Spleen (tissue), 11 donors: ENCODE measurements around the gene ADPRS. TPM values are rescaled to one million over a fixed set of nuclear protein-coding genes. Genes with fewer than 3 reads are reported as not detected.

Source experiments
- DNase-seq: peaks from one replicate; pipeline ENCODE4 v3.0.0-alpha.2; 2020
- H3K27ac ChIP-seq, 8 donors: fragments of 200-600 bp; sonication (generic) in 7 of 8; 1 replicate in 4 of 8; 2 replicates in 4 of 8; pipeline versions ENCODE4 v1.5.0 to v1.8.0; 2016 to 2021; ENCODE audit warnings: inconsistent platforms in 4 of 8, mild to moderate bottlenecking in 4 of 8, moderate library complexity in 1 of 8
- H3K27me3 ChIP-seq, 7 donors: fragments of 200-600 bp; sonication (generic) in 6 of 7; replicated peaks in 1 of 7; 1 replicate in 4 of 7; 2 replicates in 3 of 7; pipeline versions ENCODE4 v1.5.0 to v1.8.0; 2016 to 2021; ENCODE audit warnings: inconsistent platforms in 3 of 7, mild to moderate bottlenecking in 1 of 7
- H3K36me3 ChIP-seq, 6 donors: fragments of 200-600 bp; sonication (generic) in 5 of 6; 1 replicate in 4 of 6; 2 replicates in 2 of 6; pipeline versions ENCODE4 v1.5.0 to v1.8.0; 2016 to 2021; ENCODE audit warnings: inconsistent platforms in 2 of 6
- H3K4me1 ChIP-seq, 6 donors: fragments of 200-600 bp; sonication (generic) in 5 of 6; 1 replicate in 3 of 6; 2 replicates in 3 of 6; pipeline versions ENCODE4 v1.5.0 to v1.8.0; 2016 to 2021; ENCODE audit warnings: inconsistent platforms in 3 of 6
- H3K4me3 ChIP-seq, 8 donors: fragments of 200-600 bp; sonication (generic) in 7 of 8; 1 replicate in 4 of 8; 2 replicates in 4 of 8; pipeline versions ENCODE4 v1.5.0 to v1.8.0; 2016 to 2021; ENCODE audit warnings: inconsistent platforms in 4 of 8, mild to moderate bottlenecking in 4 of 8, moderate library complexity in 2 of 8
- H3K9me3 ChIP-seq, 8 donors: fragments of 200-600 bp; sonication (generic) in 7 of 8; 1 replicate in 4 of 8; 2 replicates in 4 of 8; pipeline versions ENCODE4 v1.5.0 to v1.8.0; 2016 to 2021; ENCODE audit warnings: inconsistent platforms in 4 of 8
- POLR2A ChIP-seq, 3 donors: fragments of 450-650 bp; IDR thresholded peaks; one replicate each; pipeline ENCODE4 v1.5.1; 2017; ENCODE audit warnings: antibody characterized with exemption in 3 of 3, mild to moderate bottlenecking in 1 of 3
- POLR2AphosphoS5 ChIP-seq, 3 donors: sonication (generic); formaldehyde crosslinking; IDR thresholded peaks; one replicate each; pipeline ENCODE4 v1.5.1; 2017; ENCODE audit warnings: antibody characterized with exemption in 3 of 3
- WGBS, 5 donors: extraction: QIAGEN DNeasy Blood & Tissue Kit in 3 of 5; methylation state at CpG; one replicate each; pipeline versions ENCODE4 v1.1.5 to v1.1.7; 2013 to 2018; 5-methylcytosine and 5-hydroxymethylcytosine counted together
- intact Hi-C: fragments of 100-400 bp; cut with DNase I; formaldehyde crosslinking; loops from one replicate; pipeline ENCODE4 v1.15.0; 2023; ENCODE audit warnings: low total_unique reads
- polyA plus RNA-seq, 3 donors: library from polyadenylated mRNA; stranded (reverse); fragments of 200-250 nt; gene quantifications; one replicate each; pipeline ENCODE4 v1.2.1, GENCODE V29; 2013
- total RNA-seq, 7 donors: library from RNA; depleted of rRNA in 3 of 7; stranded (reverse); fragments of >200 nt in 3 of 7; fragmentation: NEBNext Ultra II Directional in 4 of 7; extraction: Animal tissue kit (Norgen Biotek cat#: 25700) in 4 of 7; gene quantifications; one replicate each; pipeline versions ENCODE4 v1.1.0 to v1.2.1, GENCODE V29; 2016 to 2021
- TF ChIP-seq, protein P1 (sequence below), 11 experiments: fragments of 200-600 bp in 7 of 11; fragments of 450-650 bp in 4 of 11; sonication (generic) in 4 of 11; IDR thresholded peaks in 8 of 11; conservative IDR thresholded peaks in 3 of 11; 1 replicate in 7 of 11; 2 replicates in 4 of 11; pipeline versions ENCODE4 v1.4.0 to v1.8.0; 2016 to 2021; ENCODE audit warnings: antibody characterized with exemption in 11 of 11, inconsistent platforms in 4 of 11, mild to moderate bottlenecking in 1 of 11
- donor health status: healthy with polysubstance abuse.
- donor health status: DM: no; HTN: no; CAD: no; lungs with moderate emphysema.
- donor health status: DM: no; HTN: no; CAD: no.
- donor health status: Bipolar disorder and iron deficiency.
- donor health status: healthy.
- donor health status: DM: no; HTN: no; CAD: no.
- donor health status: DM: yes; HTN: yes; CAD: no.

ADPRS gene
- total and polyA plus RNA-seq, 10 donors = 21.3 to 44.9 (median 26.2) TPM

DNA sequence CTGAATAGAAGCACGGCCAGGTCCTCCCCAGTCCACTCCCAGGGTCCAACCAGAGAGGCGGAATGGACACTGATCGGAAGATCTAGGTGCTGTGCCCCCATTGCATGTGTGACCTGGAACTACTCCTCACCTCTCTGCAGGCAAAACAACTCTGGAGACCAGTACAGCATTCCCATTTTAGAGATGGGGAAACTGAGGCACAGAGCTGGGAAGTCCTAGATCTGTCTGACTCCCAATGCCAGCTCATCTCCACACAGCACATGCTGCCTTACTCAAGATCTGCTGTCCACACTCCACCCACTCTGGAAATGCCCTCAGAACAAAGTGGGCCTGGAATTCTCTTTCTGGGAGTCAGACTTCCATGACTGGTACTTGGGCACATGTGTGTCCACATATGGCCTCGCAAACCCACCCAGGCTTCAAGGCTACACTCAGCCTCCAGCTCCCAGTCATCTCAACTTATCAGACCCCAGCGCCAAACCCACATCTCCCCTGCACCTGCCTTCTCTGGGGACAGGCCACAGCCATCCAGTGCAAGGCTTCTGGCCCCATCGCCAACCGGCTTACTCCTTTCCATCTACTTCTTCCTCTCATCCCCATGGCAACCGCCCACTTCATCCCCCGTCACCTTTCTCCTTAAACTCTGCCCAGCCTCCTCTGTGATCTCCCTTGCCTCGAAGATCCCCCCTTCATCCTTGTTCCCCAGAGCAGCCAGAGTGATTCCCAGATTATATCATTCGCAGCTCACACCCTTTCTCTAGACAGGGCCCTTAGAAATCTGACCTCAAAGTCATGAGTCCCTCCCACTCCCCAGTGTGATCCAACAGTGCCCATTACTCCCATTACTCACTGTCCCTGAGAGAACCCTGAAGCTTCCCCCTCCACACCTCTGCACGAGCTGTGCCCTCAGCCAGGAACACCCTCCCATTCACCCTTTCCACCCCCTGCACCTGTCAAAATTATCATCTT lies 33.7 kb downstream of the ADPRS start:
- H3K27ac ChIP-seq = peak overlapping the region in 4 of 8 donors; percentile 43 to 74 (median 67)
- 82 to 89% (median 86%) methylated on average over 12 of the region's 12 CpGs for WGBS, 5 donors
- no peaks in the 10 kb centered on the region for H3K36me3 ChIP-seq
- H3K4me3 ChIP-seq = peak overlapping the region in 1 of 8 donors; percentile 67
- no peaks in the 10 kb centered on the region for H3K9me3 ChIP-seq
- peaks cover 7 to 79% (median 33%) of the 10 kb centered on the region in 6 donors for H3K4me1 ChIP-seq
- H3K27me3 ChIP-seq = peaks cover 0 to 35% (median 10%) of the 10 kb centered on the region in 7 donors
- no peak for DNase-seq
- TF ChIP-seq, protein P1, sequence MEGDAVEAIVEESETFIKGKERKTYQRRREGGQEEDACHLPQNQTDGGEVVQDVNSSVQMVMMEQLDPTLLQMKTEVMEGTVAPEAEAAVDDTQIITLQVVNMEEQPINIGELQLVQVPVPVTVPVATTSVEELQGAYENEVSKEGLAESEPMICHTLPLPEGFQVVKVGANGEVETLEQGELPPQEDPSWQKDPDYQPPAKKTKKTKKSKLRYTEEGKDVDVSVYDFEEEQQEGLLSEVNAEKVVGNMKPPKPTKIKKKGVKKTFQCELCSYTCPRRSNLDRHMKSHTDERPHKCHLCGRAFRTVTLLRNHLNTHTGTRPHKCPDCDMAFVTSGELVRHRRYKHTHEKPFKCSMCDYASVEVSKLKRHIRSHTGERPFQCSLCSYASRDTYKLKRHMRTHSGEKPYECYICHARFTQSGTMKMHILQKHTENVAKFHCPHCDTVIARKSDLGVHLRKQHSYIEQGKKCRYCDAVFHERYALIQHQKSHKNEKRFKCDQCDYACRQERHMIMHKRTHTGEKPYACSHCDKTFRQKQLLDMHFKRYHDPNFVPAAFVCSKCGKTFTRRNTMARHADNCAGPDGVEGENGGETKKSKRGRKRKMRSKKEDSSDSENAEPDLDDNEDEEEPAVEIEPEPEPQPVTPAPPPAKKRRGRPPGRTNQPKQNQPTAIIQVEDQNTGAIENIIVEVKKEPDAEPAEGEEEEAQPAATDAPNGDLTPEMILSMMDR (IDR thresholded peaks at IDR 0.05 in 8 of 11, conservative IDR thresholded peaks at IDR 0.05 in 3 of 11) = no peak
- no peak for TF ChIP-seq POLR2AphosphoS5 (IDR thresholded peaks at IDR 0.05)
- no peak for TF ChIP-seq POLR2A (IDR thresholded peaks at IDR 0.05)
- intact Hi-C loops = no loop called here

DNA sequence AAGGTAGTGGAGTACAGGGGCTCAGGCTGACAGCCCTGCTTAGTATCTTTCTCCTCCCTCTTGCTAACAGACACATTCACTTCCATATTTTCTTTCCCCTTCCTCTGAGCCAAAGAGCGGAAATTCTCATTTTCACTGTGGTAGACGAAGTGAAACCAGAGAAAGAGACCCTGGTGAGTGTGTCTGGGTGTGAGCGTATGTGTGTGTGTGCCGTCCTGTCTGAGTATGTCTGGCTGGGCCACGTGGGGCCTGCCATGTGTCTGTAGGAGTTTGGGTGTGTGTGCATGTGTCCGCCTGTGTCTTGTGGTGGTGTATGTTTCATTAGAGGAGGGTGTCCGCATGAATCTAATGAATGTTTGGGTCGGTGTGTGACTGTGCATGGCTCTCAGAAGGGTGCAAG lies 34.7 kb downstream of the ADPRS start:
- Histone ChIP-seq H3K9me3 (no peaks in the 10 kb centered on the region), H3K27ac (peak overlapping the region in 6 of 8 donors; percentile 2 to 74 (median 56)), H3K4me1 (peaks cover 7 to 77% (median 33%) of the 10 kb centered on the region in 6 donors), H3K36me3 (no peaks in the 10 kb centered on the region), H3K27me3 (peaks cover 0 to 35% (median 10%) of the 10 kb centered on the region in 7 donors), H3K4me3 (peak overlapping the region in 3 of 8 donors; percentile 4 to 67 (median 8))
- no peak for TF ChIP-seq POLR2AphosphoS5 (IDR thresholded peaks at IDR 0.05)
- intact Hi-C loops = no loop called here
- WGBS, 5 donors = 27 to 44% (median 42%) methylated on average over 7 to 8 of the region's 8 CpGs
- no peak for DNase-seq

DNA sequence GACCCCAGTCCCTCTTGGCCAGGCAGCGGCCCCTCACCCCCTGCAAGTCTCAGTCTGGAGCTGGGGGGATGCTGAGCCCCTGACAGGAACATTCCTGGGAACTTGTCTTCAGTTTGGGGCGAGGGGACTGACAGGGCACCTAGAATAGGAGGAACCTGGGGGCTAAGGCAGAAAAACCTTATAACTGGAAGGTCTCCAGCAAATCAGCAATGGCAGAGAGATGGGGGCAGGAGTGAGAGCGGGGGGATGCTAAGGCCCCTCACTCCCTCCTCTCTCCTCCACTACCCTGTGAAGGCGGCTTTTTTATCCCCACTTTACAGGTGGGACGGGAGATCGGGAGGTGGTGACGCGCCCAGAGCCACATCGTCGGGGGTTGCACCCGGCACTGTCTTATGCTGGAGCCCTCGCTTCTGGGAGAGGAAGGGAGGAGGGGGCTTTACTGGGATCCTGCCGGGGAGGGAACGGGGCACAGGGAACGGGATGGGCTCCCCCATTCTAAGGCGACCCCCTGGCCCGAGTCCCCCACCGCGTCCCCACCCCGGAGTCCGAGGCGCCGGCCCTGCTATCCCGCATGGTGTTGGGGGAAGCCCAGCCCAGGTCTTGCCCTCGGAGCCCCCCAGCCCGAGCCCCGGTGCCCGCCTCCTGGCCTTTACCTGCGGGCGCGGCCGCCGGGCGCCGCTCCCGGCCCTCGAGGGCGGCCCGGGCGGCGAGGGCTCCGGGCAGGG lies 35.9 kb downstream of the ADPRS start:
- H3K9me3 ChIP-seq = no peaks in the 10 kb centered on the region
- no peak for DNase-seq
- 24 to 50% (median 29%) methylated on average over 22 to 42 of the region's 42 CpGs for WGBS, 5 donors
- intact Hi-C loops = no loop called here
- peaks cover 7 to 65% (median 27%) of the 10 kb centered on the region in 6 donors for H3K4me1 ChIP-seq
- TF ChIP-seq, protein P1 (IDR thresholded peaks at IDR 0.05 in 8 of 11, conservative IDR thresholded peaks at IDR 0.05 in 3 of 11) = no peak
- TF ChIP-seq POLR2A (IDR thresholded peaks at IDR 0.05) = no peak
- no peak for TF ChIP-seq POLR2AphosphoS5 (IDR thresholded peaks at IDR 0.05)
- H3K27me3 ChIP-seq = peaks cover 0 to 35% (median 10%) of the 10 kb centered on the region in 7 donors
- H3K27ac ChIP-seq = peak overlapping the region in 3 of 8 donors; percentile 18 to 74 (median 70)
- peak overlapping the region in 4 of 8 donors; percentile 37 to 67 (median 40) for H3K4me3 ChIP-seq
- no peaks in the 10 kb centered on the region for H3K36me3 ChIP-seq

DNA sequence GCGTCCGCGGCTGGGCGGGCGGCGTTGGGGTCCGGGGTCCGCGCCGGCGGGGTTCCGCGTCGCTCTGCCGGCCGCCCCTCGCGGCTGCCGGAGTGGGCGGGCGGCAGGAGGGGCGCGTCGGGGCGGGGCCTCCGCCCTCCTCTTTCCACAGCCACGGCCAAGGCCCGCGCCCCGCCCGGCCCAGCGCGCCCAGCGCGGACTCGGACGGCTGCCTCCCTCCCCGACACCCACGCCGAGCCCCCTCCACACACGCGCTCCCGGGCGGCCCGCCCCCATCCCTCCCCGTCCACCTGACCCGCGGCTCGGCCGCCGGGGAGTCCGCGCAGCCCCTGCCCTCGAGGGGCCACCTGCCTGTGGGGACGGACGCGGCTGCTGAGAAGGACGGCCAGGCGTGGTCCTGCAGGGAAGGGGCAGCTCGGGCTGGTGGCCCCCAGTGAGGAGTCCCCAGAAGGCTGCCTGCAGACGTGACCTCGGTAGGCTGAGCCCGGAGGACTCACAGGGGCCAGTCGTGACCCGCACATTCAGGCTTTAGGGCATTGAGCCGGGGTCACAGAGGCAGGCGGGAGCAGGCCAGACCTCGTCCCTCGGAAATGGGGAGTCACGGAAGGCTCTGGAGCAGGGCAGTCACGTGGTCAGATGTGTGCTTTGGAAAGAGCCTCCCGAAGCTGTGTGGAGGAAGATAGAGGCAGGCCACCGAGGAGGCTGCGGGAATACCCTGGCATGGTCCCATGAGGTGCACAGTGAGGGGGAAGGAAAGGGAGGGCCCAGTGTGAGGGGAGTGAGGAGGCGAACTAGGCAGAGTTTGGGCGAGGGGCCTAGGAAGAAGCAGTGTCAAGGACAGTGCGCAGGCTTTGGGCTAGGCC lies 36.7 kb downstream of the ADPRS start, which contains the start of gene COL8A2:
Gene COL8A2, minus strand, starts transcription at position 94 of the 863 bp plus-strand sequence. CDS start 24,980 bp downstream, outside the sequence.
- H3K4me3 ChIP-seq = peak within 1 kb of the TSS in 7 of 8 donors; percentile 12 to 67 (median 37)
- H3K27me3 ChIP-seq = peaks cover 0 to 35% (median 10%) of the 10 kb centered on the region in 7 donors
- 12 to 61% (median 17%) methylated on average over 12 to 77 of the region's 77 CpGs for WGBS, 5 donors
- no peak for TF ChIP-seq POLR2A (IDR thresholded peaks at IDR 0.05)
- peak in 1 of 3 donors; percentile 18 for TF ChIP-seq POLR2AphosphoS5 (IDR thresholded peaks at IDR 0.05)
- TF ChIP-seq, protein P1 (IDR thresholded peaks at IDR 0.05 in 8 of 11, conservative IDR thresholded peaks at IDR 0.05 in 3 of 11) = no peak
- intact Hi-C loops = no loop called here
- no peak for DNase-seq
- no peaks in the 10 kb centered on the region for H3K36me3 ChIP-seq
- no peaks in the 10 kb centered on the region for H3K9me3 ChIP-seq
- H3K27ac ChIP-seq = peak within 1 kb of the TSS in 5 of 8 donors; percentile 22 to 74 (median 48)
- peaks cover 7 to 57% (median 21%) of the 10 kb centered on the region in 6 donors for H3K4me1 ChIP-seq
